ENCODE results near the gene INPP5K.
A peak's percentile ranks its signal among the peaks of the same experiment; 100 is the strongest.
"Not testable (repeated sequence)": the region's sequence is repeated elsewhere in the genome, so short reads cannot be mapped to it uniquely, and the experiment has no call there.

INPP5K gene

DNA sequence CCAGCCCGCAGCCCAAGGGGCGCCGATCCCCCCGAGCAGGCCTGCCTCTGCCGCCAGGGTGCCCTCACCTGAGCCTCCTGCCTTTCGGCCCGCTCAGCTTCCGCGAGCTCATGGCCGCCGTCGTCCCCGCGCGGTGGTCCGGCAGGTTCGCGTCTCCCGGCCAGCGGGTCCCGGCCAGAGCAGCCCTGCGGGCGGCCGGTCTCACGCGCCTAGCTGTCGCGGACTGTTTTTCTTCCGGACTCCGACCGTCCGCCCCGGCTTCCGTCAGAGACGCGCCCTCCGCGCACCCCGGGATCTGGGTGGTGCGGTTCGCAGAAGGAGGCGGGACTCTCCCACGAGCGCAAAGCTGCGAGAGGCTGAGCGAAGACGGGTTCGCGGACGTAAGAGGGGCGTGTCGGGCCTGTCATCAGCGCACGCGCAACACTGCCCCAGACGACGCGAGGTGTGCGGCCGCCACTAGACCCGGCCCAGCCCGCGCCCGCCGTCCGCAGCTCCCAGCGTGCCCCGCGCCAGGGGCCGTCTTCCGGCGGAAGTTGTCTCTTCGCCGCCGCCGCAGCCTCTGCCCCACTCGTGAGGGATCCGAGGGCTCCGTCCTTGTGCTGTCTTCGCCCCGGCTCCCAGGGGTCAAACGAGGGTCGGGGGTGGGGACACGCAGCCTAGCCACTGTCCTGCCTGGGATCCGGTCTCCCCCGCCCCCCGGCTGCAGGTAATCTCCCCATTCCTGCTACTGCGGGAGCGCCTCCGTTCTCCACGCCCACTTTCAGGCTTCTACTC is at the start of gene INPP5K:
Gene INPP5K (minus strand): TSS at position 225 of the 774 bp plus-strand sequence. CDS start 113 bp downstream, at position 112.
- peak; percentile 98 for DNase-seq (ENCODE audit: low spot score)

DNA sequence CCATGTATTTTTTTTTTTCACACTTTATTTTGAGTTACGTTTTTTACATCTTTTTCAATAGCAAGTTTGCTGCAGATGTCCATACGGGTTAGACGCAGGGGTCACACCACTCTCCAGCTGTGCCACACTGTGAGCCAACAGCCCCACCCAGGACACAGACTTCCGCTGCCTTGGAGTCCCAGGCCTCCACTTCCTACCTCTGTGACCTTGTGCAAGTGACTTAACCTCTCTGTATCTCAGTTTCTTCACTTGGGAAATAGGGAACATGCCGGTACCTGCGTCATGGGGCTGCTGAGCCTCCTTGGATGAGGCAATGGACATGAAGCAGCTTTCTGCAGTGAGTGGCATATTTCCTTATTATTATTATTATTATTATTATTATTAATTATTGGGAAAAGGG is 49.5 kb upstream of the INPP5K start:
- DNase-seq (ENCODE audit: low spot score), result no peak

DNA sequence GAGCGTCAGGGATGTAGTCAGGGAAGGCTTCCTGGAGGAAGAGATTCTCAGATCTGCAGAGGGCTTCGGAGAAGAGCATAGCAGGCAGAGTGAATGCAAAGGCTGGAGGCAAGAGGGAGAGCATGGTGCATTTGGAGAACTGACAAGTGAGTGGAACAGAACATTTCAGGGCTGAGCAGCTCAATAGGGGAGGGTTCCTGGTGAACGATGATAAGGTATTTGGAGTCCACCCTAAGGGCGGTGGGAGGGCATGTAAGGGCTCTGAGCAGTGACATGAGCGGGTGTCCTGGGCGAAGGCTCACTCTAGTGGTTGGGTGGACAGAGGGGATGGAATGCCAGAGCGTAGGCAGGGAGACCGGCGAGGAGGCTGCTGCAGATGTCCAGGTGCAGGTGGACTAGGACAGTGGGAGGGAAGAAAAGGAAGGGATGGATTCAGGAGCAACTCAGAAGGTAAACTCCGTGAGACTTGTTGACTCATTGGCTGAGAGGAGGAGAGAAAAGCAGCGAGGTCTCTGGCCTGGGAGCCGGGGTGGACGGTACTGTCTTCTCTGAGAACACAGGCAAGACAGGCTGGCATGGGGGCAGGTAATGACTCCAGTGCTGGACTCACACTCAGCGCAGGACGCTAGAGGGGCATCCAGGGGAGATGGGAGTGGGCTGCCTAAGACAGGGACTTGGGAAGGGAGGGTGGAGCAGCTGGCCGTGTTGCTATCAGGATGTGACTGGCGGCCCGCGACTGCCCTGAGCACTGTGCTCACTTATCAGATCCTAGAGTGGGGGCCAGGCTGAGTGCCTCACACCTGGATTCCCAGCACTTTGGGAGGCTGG is 47.6 kb upstream of the INPP5K start:
- no peak for DNase-seq (ENCODE audit: low spot score)

DNA sequence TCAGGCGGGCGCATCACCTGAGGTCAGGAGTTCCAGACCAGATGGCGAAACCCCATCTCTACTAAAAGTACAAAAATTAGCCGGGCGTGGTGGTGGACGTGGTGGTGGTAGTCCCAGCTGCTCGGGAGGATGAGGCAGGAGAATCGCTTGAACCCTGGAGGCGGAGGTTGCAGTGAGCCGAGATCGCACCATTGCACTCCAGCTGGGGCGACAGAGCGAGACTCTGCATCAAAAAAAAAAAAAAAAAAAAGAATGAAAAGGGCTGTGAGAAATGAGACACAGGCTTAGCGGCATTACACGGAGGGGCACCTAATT is 47.0 kb upstream of the INPP5K start:
- DNase-seq (ENCODE audit: low spot score), result not testable (repeated sequence)

DNA sequence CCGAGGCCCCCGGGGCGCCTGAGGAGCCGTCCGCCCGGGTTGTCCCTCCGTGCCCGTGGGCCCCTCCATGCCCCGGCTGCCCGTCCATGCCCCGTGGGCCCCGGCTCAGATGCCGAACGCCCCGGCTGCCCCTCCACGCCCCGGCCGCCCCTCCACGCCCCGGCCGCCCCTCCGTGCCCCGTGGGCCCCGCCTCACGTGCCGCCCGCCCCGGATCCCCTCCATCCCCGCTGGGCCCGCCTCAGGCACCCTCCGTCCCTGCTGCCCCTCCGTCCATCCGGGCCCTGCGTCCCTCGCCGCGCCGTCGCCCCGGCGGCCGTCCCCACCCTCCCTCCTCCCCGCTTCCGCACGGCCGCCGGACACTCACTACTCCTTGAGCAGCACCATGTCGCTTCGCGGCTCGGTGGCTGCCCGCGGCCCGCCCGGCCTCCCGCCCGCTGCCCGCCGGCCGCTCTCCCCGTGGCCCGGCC is 45.8 kb upstream of the INPP5K start:
- no peak for DNase-seq (ENCODE audit: low spot score)

DNA sequence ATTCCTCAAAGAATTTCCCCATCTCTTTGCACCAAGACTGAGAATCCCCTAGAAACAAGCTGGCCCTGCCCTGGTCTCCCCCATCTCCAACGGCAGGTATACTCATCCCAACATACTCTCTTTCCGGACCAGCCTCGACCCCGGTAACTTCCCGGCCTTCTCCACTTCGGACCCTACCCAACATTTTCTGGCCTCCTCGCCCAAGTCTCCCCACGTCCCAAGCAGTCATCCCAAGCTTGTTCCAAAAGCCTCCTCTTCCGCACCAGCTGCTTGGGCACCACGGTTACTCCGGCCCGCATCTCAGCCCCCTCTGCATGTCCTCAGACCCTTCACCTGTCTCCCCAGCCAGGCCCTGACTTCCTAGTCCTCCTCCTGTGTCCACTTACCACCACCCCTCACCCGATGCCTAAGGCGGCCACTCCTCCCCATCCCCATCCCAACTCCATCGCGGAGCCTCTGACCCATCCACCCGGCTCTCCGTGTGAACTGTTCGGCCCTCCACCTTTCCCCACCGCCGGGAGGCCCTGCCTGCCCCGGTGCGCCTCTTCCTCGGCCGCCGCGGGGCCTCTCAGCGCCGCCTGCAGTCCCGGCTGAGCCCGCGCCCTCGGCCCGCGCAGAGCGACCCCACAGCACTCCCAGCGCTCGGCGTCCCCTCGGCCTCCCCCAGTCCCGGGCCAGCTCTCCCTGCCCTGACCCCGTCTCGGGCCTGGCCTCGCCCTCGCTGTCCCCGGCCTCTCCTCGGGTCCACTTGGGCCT is 45.2 kb upstream of the INPP5K start:
- DNase-seq (ENCODE audit: low spot score), result peak; percentile 16

DNA sequence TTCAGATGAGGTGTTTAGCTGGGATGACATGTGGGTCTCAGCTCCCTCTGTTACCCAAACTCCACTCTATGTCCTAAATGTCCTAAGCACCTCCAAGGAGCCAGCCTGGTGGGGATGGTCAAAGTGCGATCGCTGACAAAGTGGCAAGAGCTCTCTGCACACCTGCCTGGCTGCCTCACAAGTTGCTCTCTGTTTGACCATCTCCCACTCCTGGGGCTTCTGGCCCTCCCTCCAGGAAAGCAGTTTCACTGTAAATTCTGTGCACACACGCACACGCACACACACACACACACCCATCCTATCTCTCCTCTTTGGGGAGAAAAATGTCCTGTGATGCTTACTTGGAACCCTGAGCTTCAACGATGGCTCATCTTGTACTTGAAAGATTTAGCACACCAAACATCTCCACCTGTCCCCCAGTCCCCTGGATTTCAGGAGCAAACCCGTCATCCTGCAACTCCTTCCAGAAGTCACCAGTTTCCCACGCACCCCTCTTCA is 44.5 kb upstream of the INPP5K start:
- no peak for DNase-seq (ENCODE audit: low spot score)

DNA sequence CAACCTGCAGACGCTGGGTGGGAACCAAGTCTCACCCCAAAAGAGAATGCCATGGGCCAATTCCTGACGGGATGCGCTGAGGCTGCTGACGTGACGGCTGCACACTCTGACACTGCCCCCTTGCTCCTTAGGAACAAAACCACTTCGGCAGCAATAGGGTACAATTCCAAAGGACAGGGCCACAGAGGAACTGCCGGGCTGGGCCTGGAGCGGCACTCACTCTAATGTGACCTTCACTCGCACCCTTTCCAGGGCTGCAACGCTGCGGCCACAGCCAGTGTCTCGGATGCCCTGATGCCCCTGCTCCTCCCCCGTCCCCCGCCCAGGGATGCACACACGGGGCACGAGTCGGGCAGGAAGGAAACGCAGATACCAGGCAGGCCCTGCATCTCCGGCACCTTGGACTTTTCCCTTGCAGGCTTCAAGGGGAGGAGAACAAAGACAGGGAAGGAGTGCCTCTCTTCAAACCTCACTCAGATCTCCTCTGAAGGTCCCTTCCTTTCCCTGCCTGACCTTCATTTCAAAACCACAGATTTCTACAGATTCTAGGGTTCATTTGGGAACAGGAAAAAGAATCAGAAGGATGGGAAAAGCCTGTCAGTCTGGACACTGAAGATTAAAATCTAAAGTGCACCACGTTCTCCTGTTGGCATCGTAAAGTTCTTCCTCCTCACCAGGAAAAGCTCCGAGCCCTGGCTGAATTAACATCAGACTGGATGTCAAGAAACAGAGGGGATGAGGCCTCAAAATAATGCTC is 43.9 kb upstream of the INPP5K start:
- no peak for DNase-seq (ENCODE audit: low spot score)

DNA sequence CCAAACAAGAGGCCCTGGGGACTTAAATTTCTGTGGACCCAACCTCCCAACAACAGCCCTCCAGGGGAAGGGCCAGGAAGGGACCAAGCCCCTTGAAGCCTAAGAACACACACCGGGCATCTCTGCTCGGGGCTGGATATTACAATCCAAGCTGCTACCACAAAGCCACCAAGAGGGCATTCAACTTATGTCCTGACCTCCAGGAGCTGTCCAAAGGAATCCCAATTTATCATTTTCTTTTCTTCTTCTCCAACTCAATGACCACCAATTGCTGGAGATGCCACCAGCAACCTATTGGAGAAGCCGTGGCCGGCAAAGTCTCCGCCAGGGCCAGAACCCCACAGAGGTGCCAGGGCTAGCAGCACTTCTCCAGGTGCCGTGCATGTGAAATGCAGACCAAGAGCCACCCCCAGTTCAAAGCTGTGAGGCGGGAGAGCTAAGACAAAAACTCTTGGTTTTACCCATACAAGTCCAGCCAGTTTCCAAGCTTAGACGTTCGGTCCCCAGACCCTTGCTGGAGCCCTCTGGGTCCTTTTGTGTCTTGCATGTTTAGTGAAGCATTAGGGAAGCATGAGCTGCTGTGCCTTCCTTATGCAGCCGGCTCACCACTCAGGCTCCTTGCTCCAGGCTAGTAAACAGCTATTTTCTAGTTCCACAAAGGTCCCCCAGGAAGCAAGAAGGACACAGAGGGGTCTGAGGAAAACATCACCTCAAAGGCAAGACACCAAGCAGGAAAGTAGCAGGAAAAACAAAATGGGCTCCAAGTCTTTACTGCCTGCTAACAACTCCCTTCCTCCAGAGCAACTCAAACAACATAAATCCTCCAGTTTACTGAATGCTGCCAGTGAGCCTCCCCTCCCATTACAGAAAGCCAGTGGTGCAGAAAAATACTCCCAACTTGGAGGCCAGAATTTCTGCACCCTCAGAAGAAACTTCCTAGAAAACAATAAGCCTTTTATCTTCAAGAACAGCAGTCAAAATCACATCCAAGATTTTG is 42.9 kb upstream of the INPP5K start:
- DNase-seq (ENCODE audit: low spot score), result no peak

DNA sequence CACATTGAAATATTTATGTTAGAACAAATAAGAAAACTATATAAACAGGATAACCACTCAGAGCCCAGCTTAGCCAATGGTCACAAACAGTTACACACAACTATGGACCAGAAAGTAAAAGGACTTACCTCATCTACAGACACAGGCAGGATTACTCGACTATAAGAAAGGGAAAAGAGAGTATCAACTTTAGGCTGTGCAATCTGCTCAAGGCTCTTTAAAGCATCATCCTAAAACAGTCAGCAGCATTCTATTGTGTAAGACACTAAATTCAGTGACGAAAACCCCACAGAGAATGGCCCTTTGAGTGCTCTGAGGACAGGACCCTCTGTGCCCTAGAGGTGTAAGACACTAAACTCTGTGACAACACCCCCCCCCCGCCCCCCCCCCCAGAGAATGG is 42.0 kb upstream of the INPP5K start:
- DNase-seq (ENCODE audit: low spot score), result no peak

DNA sequence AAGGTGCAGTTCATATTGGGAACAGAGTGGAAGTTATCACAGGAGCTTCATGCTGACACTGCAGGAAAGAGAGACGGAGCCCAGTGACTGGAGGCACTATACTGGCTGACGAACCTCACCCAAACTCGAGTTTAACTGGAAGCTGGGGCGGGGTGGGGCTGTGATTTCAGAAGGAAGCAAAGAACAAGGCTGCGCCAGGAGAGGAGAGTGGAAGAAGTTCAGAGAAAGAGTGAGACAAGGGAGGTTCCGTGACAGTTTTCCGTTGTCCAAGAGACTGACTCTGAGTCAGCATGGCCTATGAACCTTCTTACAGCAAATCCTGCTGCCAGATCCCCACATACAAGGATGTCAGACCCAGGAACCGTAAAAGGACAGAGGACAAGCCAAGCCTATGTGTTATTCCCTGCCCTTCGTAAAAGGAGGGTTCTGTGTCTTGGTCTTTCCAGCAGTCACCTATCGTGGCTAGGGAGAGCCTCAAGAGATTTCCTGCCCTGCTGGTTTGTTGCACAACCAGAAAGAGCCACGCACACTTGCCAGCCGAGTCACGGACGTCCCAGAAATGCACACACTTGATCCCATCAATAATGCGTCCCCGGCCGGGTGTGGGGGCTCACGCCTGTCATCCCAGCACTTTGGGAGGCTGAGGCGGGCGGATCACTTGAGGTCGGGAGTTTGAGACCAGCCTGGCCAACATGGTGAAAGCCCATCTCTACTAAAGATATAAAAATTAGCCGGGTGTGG is 41.1 kb upstream of the INPP5K start:
- DNase-seq (ENCODE audit: low spot score), result no peak

DNA sequence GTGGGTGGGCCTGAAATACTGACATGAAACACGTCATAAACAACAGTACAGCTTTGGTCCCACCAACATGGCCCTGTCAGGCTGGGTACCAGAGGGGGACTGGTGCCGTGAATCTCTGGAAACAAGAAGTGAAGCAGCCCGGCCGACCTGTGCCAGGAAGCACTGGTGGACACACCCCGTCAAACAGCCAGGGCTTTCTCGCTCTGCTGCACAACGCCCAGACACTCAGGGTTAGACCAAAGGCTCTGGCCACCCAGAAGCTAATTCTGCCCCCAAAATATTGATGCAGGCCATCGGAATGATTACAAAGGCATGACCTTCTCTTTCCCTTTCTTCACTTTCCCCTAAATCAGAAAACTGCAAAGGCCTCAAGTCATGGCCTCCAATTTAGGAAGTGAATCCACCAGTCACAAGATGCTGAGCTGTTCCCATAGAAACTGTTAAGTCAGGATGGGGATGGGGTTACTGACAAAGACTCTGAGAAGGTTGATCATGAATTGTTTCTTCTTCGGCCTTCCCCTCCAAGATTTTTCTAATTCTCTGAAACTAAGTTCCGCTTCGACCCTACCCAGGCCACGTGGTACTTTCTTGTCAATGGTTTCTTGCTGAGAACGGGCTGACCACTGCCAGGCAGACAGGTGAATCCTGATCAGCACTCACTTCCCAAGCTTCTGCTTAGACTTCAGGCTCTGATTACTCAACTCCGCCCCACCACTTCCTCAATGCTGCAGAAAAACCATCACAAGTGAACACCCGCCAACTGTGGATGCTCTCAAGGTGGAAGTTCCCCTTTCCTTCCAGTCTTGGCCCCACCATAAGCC is 39.4 kb upstream of the INPP5K start:
- DNase-seq (ENCODE audit: low spot score), result no peak

DNA sequence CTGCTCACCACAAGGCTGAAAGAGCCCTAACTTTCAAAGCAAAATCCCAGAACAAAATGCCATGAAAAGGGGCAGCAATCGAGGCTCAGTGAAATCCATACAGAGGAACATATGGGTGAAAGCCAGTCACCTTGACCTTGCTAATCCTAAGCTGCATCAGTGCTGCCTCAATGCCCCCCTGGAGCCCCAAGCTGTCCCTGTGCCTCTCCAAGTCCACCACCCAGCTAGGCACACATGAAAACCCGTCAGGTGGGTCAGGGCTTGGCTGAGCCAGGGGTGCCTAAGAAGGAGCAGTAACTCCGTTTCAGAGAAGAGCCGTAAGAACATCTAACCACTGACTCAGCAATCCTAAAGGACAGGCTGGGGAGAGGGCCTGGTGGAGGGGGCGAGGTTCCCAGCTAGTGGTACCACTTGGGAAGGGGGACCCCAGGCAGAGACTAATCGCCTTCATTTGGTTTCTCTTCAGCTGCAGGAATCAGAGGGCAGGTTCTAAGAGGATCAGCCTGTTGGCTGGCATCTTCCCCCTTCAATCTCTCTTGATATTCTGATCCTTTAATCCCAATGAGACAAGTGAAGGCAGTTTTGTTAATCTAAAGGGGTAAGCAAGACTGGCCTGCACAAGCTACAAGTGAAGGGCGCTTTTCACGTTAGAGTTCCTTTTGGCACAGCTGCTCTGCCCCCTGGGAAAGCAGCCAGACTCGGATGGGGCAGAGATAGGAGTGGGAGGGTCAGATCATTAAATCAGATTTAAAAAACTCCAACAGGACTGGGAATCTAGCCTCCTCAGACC is 38.5 kb upstream of the INPP5K start:
- no peak for DNase-seq (ENCODE audit: low spot score)

DNA sequence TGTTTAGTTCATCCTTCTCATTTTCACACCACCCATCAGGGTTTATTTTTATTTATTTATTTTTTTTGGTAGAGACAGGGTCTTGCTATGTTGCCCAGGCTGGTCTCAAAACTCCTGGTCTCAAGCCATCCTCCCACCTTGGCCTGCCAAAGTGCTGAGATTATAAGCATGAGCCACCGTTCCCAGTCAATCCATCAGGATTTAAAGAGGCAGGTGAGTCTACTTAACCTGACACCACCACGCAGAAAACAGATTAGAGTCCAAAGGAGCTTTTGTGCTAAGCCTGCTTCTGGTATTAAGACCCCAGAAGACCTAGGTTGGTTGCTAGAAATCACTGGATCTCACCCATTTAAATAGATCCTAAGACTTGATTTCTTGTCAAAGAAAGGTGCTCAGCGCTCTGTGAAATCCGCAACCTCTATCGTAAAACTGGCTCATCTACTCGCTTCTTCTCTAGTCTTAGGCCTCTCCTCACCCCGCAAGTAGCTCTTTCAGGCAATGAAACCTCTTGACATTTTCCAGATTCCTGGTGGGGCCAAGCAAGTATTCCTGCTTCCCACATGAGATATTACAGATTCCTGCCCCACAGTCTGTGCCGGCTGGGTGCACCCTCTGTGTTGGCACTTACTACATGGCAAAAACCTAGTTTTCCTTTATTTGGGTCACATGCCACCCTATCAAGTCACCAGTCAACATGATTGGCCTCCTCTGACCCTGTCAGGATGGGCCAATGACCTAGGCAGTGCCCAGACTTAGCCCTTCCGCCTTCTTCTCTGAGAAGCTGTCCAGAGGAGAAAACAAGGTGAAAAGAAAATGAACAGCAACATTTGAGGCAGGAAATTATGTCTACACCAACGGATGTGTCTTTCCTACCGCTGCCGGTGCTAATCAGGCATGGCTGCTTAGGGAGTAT is 37.2 kb upstream of the INPP5K start:
- DNase-seq (ENCODE audit: low spot score), result no peak

DNA sequence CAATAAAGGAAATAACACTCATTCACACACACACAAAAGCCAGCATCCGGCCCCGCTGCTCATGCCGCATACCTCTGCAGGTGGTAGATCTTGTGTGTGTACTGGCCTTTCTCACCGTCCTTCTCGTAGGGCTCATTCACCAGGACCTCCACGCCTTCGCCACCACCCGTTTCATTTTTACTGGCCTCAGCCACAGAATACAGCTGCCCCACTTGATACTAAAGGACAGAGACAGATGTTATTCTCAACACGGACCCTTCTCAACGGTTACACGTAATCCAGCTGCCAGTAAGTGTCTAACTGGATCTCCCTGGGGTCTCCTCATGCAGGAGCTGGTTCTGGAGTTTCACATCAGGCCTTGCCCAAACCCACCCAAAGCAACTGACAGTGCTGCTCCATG is 36.5 kb upstream of the INPP5K start:
- DNase-seq (ENCODE audit: low spot score), result no peak

DNA sequence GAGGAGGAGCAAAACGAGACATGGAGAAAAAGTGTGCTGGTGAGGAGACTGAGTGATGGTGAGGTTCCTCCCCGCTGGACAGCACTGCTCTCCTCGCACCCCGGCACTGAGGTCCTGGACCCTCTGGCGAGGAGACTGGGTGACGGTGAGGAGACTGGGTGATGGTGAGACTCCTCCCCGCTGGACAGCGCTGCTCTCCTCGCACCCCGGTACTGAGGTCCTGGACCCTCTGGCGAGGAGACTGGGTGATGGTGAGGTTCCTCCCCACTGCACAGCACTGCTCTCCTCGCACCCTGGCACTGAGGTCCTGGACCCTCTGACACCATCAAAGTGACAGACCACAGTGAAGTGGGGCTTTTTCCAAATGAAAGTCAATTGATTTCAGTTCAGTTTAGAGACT is 35.3 kb upstream of the INPP5K start:
- no peak for DNase-seq (ENCODE audit: low spot score)

DNA sequence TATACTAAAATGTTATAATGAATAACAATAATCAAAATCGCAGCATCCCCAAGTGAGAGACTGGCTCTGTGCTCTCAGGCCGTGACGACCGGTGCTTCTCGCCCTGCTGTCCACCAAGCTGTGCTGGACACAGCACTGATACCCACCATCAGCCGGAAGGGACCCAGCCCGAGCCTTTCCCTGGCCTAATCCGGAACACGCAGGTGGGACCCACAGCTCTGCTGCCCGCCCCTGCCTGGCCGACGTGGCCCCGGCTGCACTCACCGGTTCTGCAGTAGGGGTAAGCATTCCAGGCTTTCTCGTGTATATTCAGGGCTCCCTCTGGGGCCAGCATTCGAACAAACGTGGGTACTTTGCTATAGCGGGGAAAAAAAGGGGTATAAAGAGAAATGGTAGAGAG is 31.6 kb upstream of the INPP5K start:
- no peak for DNase-seq (ENCODE audit: low spot score)

Measured in CD4-positive, alpha-beta T cell treated with Interleukin-2 at 100 ng/mL for 4 hours (primary cell).